ENCODE results near the gene SREK1IP1.

- TF ChIP-seq CTBP1 (IDR thresholded peaks at IDR 0.05; ENCODE audit: borderline replicate concordance) (no peak), NFRKB (IDR thresholded peaks at IDR 0.05) (no peak), L3MBTL2 (conservative IDR thresholded peaks at IDR 0.05) (no peak), HDGF (IDR thresholded peaks at IDR 0.05; ENCODE audit: borderline replicate concordance) (no peak), SP1 (IDR thresholded peaks at IDR 0.05) (no peak), TARDBP (IDR thresholded peaks at IDR 0.05) (no peak), SUZ12 (IDR thresholded peaks at IDR 0.05) (no peak), FOXK2 (IDR thresholded peaks at IDR 0.05) (no peak), FOXM1 (IDR thresholded peaks at IDR 0.05; ENCODE audit: borderline replicate concordance) (no peak), FOXA1 (IDR thresholded peaks at IDR 0.05) (no peak), ELF4 (IDR thresholded peaks at IDR 0.05) (no peak), BHLHE40 (IDR thresholded peaks at IDR 0.05; ENCODE audit: borderline replicate concordance) (no peak)
Observed at GRCh38 chr5:64744914-64745313, 23.6 kb downstream of the SREK1IP1 start.

All from HEK293T (cell line).